Measurements from ENCODE around the gene COLEC12. TPM values are rescaled to one million over a fixed set of nuclear protein-coding genes. Genes with fewer than 3 reads are reported as not detected.

The COLEC12 gene
- polyA plus RNA-seq, 3 donors: 0.21 to 0.47 (median 0.35) TPM

GRCh38 chr18:438571-438970 lies 61.9 kb downstream of the COLEC12 start:
- H3K9ac ChIP-seq (ENCODE audit: insufficient read depth, low read length, poor library complexity, severe bottlenecking): no peak overlapping the region
- H3K4me3 ChIP-seq (replicated peaks in 1 of 3; ENCODE audit: low read depth in 2 of 3, low read length in 3 of 3): no peak overlapping the region
- no peaks in the 10 kb centered on the region for H3K27me3 ChIP-seq (ENCODE audit: control insufficient read depth in 2 of 2, insufficient read depth in 2 of 2, low read length in 2 of 2)
- no peak overlapping the region for H2AFZ ChIP-seq (ENCODE audit: insufficient read depth, low read depth, low read length, poor library complexity, severe bottlenecking)
- intact Hi-C loops (cut with micrococcal nuclease): no loop called here
- Mint-ChIP-seq H3K9me3 (peaks cover 3 to 9% (median 5%) of the 10 kb centered on the region in 7 donors), H3K36me3 (no peaks in the 10 kb centered on the region), H3K4me3 (no peak overlapping the region), H3K4me1 (peaks cover 30% of the 10 kb centered on the region), H3K27me3 (ENCODE audit: low read depth in 3 of 3) (no peaks in the 10 kb centered on the region), H3K27ac (peak overlapping the region in 1 of 7 donors; percentile 27)
- TF ChIP-seq CTCF (IDR thresholded peaks at IDR 0.05): no peak
- no CpG with 5 or more reads among the region's 2 CpGs for WGBS (ENCODE audit: insufficient coverage)
- H3K4me1 ChIP-seq (ENCODE audit: control insufficient read depth in 1 of 2, insufficient read depth in 2 of 2, low read length in 2 of 2): peaks cover 24 to 25% of the 10 kb centered on the region in 2 donors
- H3K27ac ChIP-seq (ENCODE audit: low read depth in 1 of 2, low read length in 2 of 2): no peak overlapping the region
- H3K4me2 ChIP-seq (replicated peaks; ENCODE audit: extremely low read depth, low read length, poor library complexity, severe bottlenecking): no peak overlapping the region
- peaks cover 0 to 5% of the 10 kb centered on the region in 2 donors for H3K9me3 ChIP-seq (replicated peaks in 1 of 2; ENCODE audit: control insufficient read depth in 1 of 2, insufficient read depth in 1 of 2, low read length in 2 of 2)
- no peaks in the 10 kb centered on the region for H4K20me1 ChIP-seq (ENCODE audit: insufficient read depth, low read length)
- H3K79me2 ChIP-seq (ENCODE audit: insufficient read depth, low read length): no peaks in the 10 kb centered on the region
- DNase-seq: peak in 1 of 3 donors; percentile 21
- H3K36me3 ChIP-seq (replicated peaks in 1 of 2; ENCODE audit: control insufficient read depth in 1 of 2, insufficient read depth in 2 of 2, low read length in 2 of 2): no peaks in the 10 kb centered on the region

- Mint-ChIP-seq H3K9me3 (peaks cover 0 to 6% (median 1%) of the 10 kb centered on the region in 7 donors), H3K4me3 (no peak overlapping the region), H3K4me1 (peaks cover 48% of the 10 kb centered on the region), H3K27me3 (ENCODE audit: low read depth in 3 of 3) (no peaks in the 10 kb centered on the region), H3K27ac (no peak overlapping the region), H3K36me3 (no peaks in the 10 kb centered on the region)
- Histone ChIP-seq H3K9ac (ENCODE audit: insufficient read depth, low read length, poor library complexity, severe bottlenecking) (no peak overlapping the region), H3K4me2 (replicated peaks; ENCODE audit: extremely low read depth, low read length, poor library complexity, severe bottlenecking) (no peak overlapping the region), H3K4me3 (replicated peaks in 1 of 3; ENCODE audit: low read depth in 2 of 3, low read length in 3 of 3) (no peak overlapping the region), H3K79me2 (ENCODE audit: insufficient read depth, low read length) (no peaks in the 10 kb centered on the region), H3K9me3 (replicated peaks in 1 of 2; ENCODE audit: control insufficient read depth in 1 of 2, insufficient read depth in 1 of 2, low read length in 2 of 2) (peaks cover 0 to 5% of the 10 kb centered on the region in 2 donors), H2AFZ (ENCODE audit: insufficient read depth, low read depth, low read length, poor library complexity, severe bottlenecking) (no peak overlapping the region), H3K27me3 (ENCODE audit: control insufficient read depth in 2 of 2, insufficient read depth in 2 of 2, low read length in 2 of 2) (no peaks in the 10 kb centered on the region), H3K27ac (ENCODE audit: low read depth in 1 of 2, low read length in 2 of 2) (no peak overlapping the region), H4K20me1 (ENCODE audit: insufficient read depth, low read length) (no peaks in the 10 kb centered on the region), H3K4me1 (ENCODE audit: control insufficient read depth in 1 of 2, insufficient read depth in 2 of 2, low read length in 2 of 2) (peaks cover 39 to 43% of the 10 kb centered on the region in 2 donors), H3K36me3 (replicated peaks in 1 of 2; ENCODE audit: control insufficient read depth in 1 of 2, insufficient read depth in 2 of 2, low read length in 2 of 2) (no peaks in the 10 kb centered on the region)
- DNase-seq: no peak
- intact Hi-C loops (cut with micrococcal nuclease): no loop called here
- WGBS (ENCODE audit: insufficient coverage): 100% methylated on average over 4 of the region's 4 CpGs
- TF ChIP-seq CTCF (IDR thresholded peaks at IDR 0.05): no peak
These were observed 64.6 kb downstream of the COLEC12 start for GRCh38 chr18:435940-436339.

Measured in CD14-positive monocyte (primary cell).